Measurements from ENCODE around the gene GAS2L2. TPM values are rescaled to one million over a fixed set of nuclear protein-coding genes. Genes with fewer than 3 reads are reported as not detected.
A peak's percentile ranks its signal among the peaks of the same experiment; 100 is the strongest.

Gene GAS2L2
- total RNA-seq, 1 donor from 2014 or later = 0.27 TPM

DNA sequence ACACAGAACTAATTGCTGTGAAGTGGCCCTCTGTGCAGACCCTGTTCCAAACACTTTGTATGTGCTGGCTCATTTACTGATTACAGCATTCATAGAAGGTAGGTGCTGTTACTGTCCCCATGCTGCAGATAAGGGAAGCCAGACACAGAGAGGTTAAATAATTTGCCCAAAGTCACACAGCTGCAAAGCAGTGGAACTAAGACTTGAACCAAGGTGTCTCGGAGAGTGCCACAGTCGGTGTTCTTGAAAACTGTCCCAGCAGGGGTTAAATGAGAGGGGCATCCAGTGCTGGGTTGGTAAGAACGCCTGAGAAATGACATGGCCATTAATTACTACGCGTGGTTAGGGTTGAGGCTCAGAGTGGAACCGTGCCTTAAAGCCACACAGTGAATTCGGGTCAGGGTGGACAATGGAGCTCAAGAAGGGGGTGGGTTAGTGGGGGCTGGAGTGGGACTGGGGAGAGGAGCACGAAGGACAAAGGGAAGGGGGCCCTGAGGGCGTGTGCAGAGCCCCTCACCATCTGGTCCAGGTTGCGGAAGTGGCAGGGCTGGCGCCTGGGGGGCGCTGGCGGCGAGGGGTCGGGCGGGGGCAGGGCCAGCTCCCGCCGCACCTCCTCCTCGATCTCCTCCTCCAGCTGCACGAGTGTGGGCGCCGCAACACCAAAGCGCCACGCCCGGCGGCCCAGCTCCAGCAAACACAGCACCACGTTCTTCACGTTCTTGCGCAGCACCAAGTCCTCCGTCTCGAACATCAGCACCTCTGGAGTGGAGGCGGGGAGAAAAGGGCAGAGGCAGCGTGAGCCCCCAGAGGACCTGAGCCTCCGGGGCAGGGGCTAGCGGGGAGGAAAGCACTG is 3.3 kb downstream of the GAS2L2 start:
- no peak for ATAC-seq
- no peak for DNase-seq
- intact Hi-C loops (cut with micrococcal nuclease) = loop anchor here (10.0 kb wide), 1 partner anchor 85 kb away; no protein-coding TSS in a partner anchor

DNA sequence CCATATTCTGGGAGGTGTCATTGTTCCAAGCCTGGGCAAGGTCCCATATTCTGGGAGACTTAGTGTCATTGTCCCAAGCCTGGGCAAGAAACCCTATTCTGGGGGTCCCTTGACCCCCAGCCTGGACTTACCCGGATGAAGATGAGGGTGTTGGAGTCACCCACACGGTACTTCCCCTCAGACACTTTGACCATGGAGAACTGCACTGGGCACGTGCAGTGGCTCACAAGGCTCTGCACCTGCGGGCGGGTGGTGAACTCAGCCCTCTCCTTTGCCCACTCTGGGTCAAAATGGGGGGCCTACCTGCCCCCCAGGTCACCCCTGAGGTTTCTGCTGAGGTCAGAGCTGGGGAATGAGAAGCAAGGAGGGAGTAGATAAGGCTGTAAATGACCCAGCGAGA is 4.1 kb downstream of the GAS2L2 start:
- intact Hi-C loops (cut with micrococcal nuclease) = loop anchor here (10.0 kb wide), 1 partner anchor 84 kb away; no protein-coding TSS in a partner anchor
- DNase-seq = no peak
- ATAC-seq = no peak

DNA sequence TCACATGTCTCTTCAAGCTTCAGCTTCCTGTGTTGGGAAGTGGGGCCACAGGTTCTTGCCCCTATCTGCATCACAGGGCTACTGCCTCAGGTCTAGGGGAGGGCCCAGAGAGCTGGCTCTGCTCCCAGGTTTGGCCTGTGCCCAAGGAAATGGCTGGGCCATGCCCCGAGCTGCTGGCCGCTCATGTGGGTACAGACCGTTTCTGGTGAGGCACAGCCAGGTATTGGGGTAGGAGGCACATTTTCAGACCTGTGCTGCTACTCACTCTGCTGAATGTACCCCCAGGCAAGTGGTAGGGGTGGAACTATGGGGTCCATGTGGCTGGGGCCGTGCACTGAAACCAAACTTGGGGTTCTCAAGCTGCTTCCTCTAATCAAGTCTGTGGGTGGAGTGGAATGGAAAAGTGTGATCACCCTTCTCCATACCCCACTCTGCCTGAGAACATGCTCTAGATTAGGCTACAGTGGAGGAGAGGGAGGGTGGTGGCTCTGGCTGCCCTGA is 4.6 kb downstream of the GAS2L2 start:
- peak; percentile 55 for DNase-seq
- intact Hi-C loops (cut with micrococcal nuclease) = loop anchor here (10.0 kb wide), 1 partner anchor 84 kb away; no protein-coding TSS in a partner anchor
- peak; percentile 65 for ATAC-seq

DNA sequence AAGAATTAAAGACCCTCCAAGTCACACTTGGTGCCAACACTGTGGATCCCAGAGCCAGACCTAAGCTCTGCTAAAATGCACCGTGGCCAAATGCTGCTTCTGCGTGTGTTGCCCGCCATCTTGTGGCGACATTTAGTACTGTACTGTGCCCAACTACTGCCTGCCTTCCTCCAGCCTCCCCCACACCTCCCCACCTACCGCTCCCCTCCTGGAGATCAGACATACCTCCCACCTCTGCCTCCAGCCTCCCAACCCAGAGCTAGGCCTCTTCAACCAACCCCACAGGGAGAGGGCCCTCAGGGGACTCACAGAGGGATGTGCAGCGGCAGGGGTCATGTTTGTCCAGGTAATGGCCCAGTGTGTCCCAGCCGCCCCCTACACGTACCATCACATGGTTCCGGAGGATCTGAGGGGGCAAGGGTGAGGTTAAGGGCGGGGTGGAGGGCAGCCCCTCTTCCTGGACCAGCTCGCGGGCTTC is 5.5 kb downstream of the GAS2L2 start:
- peak; percentile 88 for ATAC-seq

DNA sequence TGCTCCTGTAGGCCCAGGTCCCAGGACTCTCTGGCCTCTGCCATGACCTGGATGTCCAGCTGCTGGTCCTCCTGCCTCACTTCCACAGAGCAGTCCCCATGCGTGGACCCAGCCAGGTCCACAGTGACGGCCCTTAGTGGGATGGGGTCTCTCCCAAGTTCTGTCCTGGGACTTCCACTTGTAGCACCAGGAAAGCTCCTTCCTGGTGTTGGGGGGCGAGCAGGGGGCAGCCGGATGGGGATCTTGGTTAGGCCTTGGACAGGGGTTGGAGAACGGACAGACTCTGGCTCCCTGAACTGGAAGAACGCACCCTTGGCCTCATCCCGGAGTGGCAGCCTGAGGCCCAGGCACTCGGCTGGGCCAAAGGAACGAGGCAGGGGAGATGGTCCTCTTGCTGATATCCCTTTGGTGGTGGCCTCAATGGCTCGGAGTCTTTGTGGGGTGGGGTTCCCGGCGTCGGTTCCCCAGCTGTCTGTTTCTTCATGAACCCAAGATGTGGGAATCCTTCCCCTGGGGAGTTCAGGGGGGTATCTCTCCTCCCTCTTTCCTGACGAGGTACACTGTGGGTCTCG is 7.2 kb downstream of the GAS2L2 start:
- ATAC-seq = no peak
- DNase-seq = no peak
- intact Hi-C loops (cut with micrococcal nuclease) = loop anchor here (10.0 kb wide), 1 partner anchor 81 kb away; no protein-coding TSS in a partner anchor

More for the DNA sequence above, 5.5 kb downstream of the GAS2L2 start:
- peak; percentile 79 for DNase-seq
- intact Hi-C loops (cut with micrococcal nuclease) = loop anchor here (10.0 kb wide), 1 partner anchor 83 kb away; no protein-coding TSS in a partner anchor

DNA sequence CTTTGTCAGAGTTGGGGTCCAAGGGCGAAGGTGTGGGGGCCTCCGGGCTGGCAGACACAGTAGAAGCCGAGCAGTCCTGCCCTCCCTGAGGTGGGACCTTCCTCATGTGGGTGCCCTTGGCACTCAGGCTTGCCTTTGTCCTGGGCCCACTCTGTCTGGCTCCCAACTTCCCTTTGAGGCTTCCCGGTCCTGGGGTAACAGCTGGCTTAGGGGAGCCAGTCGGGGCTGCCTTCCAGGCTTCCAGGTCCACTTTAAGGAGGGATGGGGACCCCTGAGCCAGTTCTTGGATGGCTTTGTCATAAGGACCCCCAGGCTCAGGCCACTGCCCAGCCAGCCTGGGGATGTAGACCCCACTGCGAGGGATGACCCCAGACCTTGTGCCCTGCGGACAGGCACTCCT is 7.8 kb downstream of the GAS2L2 start:
- DNase-seq (no peak), ATAC-seq (no peak)
- intact Hi-C loops (cut with micrococcal nuclease) = loop anchor here (10.0 kb wide), 1 partner anchor 80 kb away; no protein-coding TSS in a partner anchor

DNA sequence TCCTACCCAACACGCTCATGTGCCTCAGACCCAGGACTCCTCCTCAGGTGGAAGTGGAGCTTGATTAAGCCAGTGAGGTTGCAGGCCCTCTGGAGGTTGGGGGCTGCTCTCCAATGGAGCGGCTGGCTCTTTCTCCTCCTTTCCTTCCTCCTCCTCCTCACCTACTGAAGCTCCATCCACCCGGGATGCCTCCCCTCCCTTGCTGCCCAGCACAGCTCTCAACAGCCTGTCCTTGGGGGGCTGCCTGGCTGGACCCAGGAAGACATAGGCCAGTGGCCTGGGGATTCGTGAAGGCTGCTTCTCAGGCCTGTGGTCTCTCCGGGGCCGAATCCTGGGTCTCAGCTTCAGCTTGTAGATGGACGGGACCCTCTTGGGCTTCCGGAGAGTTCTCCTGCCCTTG is 8.2 kb downstream of the GAS2L2 start:
- intact Hi-C loops (cut with micrococcal nuclease) = loop anchor here (10.0 kb wide), 1 partner anchor 80 kb away; no protein-coding TSS in a partner anchor
- no peak for ATAC-seq
- DNase-seq = no peak

DNA sequence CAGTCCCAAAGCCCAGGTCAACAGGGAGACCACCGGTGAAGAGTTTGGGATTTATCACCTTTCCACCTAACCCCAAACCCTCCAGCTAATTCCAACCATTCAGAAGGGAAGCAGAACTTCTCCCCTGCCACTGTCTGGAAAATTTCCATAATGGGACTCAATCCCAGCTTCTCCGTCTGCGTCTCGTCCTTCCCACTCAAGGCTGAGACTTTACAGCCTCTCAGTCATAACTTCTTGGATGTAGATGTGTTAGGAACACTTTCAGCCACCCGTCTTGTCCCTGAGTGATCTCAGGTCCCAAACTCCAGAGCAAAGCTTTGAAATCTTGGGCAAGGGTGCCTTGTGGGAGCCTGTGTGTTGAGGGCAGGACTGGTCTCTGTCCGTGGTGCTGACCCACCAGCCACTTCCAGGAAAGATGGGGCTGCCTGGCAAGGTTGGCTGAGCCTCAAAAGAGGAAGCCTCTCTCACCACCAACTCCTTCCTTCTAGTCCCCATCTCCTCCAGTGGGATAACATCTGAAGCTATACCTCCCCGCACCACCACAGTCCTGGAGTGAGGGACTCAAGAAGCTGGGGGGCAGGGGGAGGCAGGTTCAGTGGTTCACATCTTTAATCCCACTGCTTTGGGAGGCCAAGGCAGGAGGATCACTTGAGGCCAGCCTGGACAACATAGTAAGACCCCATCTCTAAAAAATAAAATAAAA is 9.3 kb downstream of the GAS2L2 start:
- intact Hi-C loops (cut with micrococcal nuclease) = loop anchor here (10.0 kb wide), 1 partner anchor 79 kb away; no protein-coding TSS in a partner anchor
- DNase-seq (peak; percentile 55), ATAC-seq (no peak)

DNA sequence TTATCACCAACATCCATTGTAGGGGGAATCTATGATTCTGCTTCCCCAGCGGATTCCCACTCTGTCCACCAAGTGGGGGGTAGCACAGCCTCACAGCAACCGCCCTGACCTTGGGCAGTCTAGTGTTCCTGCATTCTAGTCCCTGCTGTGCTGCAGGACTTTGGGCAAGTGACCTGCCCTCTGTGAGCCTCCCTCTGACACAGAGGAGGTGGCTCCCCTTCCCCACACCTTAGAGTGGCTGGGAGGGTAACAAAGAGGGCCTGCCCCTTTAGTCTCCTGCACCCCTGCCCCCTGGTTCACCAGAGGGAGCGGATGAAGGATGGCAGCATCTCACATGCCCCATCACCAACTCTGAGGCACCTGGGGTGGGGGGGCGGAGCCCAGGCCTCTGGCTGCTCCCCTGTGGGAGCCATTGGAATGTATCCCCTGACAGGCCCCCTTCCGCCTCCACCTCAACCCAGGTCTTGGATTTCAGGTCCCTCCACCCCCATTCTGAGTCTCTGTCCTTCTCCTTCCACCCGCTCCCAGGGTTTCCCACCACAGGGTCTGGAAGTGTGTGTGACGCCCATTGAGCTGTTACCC is 10.1 kb downstream of the GAS2L2 start:
- DNase-seq (no peak), ATAC-seq (no peak)
- intact Hi-C loops (cut with micrococcal nuclease) = loop anchor here (10.0 kb wide), 1 partner anchor 78 kb away; no protein-coding TSS in a partner anchor

DNA sequence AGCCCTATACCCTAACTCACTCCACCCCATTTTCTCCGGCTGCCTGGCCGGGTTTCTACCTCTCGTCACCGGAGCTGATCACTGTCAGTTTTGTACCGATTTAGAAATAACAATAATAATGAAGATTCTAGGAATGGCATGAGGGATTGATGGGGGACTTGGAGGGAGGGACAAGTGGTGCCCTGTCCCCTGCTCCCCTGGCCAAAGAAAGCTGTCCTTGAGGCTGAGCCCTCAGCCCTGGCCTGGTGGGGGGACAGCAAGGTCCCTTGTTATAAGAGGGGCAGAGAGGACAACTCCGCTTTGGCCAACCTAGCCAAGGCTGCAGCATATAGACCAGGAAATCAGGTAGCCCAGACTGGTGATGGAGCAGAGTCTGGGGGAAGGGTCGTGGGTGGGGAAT is 10.5 kb downstream of the GAS2L2 start:
- no peak for DNase-seq
- ATAC-seq = no peak
- intact Hi-C loops (cut with micrococcal nuclease) = loop anchor here (10.0 kb wide), 1 partner anchor 78 kb away; no protein-coding TSS in a partner anchor

DNA sequence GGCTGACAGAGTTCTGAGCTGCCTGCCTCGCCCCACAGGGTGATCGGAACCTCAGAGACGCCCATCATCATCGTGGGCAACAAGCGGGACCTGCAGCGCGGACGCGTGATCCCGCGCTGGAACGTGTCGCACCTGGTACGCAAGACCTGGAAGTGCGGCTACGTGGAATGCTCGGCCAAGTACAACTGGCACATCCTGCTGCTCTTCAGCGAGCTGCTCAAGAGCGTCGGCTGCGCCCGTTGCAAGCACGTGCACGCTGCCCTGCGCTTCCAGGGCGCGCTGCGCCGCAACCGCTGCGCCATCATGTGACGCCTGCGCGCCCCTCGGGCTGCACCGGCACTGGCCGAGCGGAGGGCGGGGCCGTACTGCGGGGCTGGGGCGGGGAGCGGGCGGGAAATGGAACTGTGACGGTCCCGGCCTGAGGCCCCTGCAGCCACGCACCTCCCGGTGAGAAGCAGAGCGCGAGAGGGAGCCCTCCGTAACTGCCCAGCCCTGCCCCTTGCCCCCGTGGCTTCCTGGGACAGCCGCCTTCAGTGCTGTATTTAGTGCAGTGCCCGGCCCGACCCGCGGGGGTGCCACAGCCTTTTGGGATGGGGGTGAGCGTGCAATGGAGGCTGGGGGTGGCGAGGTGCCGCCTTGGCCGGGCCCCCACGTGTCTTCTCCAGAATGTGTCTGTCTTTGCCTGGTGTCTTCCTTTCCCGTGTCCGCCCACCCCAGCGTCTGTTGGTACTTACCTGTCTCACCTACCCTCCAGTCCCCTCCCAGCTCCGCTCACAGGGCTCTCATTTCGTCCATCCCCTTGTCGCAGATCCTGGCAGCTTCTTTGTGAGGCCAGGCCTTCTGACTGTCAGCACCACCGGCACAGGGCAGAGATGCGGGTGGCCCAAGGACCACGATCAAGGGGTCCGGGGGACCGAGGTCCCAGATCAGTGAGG is 11.8 kb downstream of the GAS2L2 start:
- ATAC-seq (peak; percentile 64), DNase-seq (no peak)
- intact Hi-C loops (cut with micrococcal nuclease) = loop anchor here (10.0 kb wide), 1 partner anchor 76 kb away; no protein-coding TSS in a partner anchor

DNA sequence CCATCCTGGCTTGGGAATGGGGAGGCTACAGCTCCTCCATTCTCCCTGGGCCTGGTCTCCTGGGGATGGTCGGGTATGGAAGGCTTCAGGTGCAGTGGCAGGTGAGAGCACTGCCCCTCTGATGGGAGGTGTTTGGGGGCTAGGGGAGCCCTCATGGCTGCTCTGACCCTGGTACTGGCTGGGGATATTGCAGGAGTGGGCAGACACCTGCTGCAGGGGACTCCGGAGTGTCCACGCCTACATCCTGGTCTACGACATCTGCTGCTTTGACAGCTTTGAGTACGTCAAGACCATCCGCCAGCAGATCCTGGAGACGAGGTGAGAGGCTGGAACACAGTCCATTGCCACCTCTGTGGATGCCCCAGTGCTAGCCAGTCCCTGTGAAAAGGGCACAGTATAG is 12.8 kb downstream of the GAS2L2 start:
- DNase-seq = no peak
- intact Hi-C loops (cut with micrococcal nuclease) = loop anchor here (10.0 kb wide), 1 partner anchor 75 kb away; no protein-coding TSS in a partner anchor
- no peak for ATAC-seq

DNA sequence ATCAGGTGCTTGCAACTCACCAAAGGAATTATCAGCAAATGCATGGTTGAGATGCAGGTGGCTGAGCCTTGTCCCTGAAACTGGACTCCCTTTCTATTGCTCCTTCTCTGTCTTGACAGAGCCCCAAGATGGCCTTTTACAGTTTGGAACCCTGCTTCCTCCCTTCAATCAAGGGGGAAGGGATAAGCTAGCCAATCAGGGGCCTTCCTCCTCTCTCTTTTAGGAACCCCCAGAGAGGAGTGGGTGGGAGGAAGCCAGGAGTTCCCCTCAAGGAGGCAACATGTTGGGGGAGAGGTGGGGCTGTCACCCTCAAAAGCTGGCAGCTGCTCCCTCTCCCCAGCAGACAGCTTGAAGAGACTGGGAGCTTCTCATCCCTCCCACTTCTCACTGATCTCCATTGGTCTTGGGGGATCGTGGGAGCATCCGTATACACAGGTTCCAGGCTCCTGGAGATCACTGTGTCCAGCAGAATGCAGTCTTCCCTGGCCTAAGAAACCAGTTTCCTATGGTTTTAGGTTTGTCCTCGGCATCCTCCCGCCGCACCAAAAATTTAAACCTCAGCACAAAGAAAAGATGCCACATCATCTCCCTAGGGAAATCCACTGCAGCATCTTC is 14.4 kb downstream of the GAS2L2 start:
- intact Hi-C loops (cut with micrococcal nuclease) = no loop called here
- DNase-seq = no peak
- no peak for ATAC-seq

DNA sequence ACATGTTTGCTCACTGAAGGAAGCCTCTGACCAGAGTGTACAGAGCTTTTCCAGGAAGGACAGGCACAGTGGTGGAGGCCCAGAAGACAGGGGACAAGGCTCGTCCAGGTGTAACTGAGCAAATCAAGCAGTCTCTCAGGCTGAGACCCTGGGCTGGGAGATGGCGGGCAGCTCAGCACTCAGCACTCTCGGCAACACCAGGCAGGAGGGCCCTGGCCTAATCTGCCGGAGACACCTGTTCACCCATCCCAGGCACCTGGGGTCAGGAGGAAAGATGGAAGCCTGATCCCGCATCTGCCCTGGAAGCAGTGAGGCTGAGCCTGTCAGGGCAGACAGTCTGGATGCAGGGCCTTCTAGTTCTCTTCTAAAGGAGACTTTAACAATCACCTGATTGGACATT is 16.8 kb downstream of the GAS2L2 start:
- intact Hi-C loops (cut with micrococcal nuclease) = no loop called here
- ATAC-seq (no peak), DNase-seq (no peak)

DNA sequence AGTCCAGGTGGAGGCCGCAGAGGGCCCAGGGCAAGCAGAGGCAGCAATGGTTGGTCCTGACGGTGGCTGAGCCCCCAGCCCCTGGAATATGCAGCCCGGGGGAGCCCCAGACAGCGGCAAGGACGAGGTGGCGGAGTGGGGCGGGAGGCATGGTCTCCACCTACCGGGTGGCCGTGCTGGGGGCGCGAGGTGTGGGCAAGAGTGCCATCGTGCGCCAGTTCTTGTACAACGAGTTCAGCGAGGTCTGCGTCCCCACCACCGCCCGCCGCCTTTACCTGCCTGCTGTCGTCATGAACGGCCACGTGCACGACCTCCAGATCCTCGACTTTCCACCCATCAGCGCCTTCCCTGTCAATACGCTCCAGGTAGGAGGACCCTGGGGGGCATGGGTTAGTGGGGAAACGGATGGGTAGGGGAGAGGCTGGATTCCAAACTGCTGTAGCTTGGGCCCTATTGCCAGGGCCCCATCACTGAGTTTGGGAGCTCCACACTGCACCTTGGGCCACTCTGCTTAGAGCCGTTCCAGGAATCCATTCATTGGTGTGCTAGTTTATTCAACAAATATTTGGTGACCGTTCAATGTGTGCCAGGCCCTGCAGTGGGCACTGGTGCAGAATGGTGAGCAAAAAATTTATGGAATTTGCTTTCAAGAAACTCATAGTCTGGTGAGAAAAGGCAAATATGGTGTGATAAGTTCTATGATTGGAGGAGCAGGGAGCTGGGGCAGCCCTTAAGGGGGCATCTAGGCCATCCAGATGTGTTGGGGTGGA is 17.8 kb downstream of the GAS2L2 start:
- no peak for DNase-seq
- intact Hi-C loops (cut with micrococcal nuclease) = no loop called here
- ATAC-seq = peak; percentile 9

DNA sequence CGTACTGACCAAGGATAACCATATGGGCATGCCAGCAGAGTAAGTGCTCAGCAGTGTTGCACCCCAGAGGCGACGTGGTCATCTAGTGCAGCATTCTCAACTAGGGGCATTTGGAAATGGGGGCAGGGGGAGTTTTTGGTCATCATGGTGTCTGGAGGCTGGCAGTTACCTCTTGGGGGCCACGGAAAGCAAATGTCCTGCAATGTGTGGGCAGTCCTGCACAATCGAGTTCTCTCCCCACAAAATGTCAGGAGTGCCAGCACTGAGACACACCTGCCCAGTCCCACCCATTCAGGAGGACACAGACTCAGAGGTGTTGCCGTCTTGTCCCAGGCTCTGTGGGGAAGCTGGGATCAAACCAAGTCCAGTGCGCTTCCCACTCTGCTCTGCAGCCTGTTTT is 18.6 kb downstream of the GAS2L2 start:
- ATAC-seq (no peak), DNase-seq (no peak)
- intact Hi-C loops (cut with micrococcal nuclease) = no loop called here

DNA sequence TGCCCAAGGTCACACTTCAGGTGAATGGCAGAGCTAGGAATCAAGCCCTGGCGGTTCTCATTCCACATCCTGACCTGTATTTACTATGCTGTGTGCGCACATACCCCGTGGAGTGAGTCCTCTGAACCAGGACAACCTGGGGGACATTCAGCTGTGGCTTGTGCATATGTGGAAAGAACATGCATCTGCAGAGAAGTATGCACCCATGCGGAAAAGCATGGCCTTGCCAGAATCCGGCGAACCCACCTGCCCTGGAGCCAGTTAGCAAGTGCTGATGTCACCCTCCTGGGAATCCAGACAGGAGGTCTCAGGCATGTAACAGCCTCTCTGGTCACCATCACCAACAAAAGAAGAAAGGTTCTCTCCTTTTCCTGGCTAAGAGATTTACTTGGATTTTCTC is 19.7 kb downstream of the GAS2L2 start:
- no peak for ATAC-seq
- no peak for DNase-seq
- intact Hi-C loops (cut with micrococcal nuclease) = no loop called here
